ENCODE results near the gene RCSD1.

DNA sequence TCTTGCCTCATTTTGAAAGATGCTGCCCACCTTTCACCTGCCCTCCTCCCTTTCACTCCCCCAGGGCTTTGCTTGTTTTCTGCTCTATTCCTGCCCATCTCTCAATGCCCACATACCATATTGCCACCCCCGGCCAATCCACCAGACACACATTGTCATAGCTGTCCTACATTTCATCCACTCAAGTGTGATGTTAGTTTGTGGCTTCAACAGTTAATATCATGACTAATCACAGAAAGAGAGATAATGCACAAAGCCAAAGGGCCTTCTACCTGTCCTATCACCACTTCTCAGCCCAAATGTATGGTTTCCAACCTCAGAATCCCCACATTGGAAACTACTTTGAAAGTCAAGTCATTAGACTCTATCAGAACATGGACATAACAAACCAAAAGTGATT, 18.0 kb upstream of the RCSD1 start:
- no peak for TF ChIP-seq POLR2A (IDR thresholded peaks at IDR 0.05; ENCODE audit: low read depth, low read length)
- TF ChIP-seq, protein P1, sequence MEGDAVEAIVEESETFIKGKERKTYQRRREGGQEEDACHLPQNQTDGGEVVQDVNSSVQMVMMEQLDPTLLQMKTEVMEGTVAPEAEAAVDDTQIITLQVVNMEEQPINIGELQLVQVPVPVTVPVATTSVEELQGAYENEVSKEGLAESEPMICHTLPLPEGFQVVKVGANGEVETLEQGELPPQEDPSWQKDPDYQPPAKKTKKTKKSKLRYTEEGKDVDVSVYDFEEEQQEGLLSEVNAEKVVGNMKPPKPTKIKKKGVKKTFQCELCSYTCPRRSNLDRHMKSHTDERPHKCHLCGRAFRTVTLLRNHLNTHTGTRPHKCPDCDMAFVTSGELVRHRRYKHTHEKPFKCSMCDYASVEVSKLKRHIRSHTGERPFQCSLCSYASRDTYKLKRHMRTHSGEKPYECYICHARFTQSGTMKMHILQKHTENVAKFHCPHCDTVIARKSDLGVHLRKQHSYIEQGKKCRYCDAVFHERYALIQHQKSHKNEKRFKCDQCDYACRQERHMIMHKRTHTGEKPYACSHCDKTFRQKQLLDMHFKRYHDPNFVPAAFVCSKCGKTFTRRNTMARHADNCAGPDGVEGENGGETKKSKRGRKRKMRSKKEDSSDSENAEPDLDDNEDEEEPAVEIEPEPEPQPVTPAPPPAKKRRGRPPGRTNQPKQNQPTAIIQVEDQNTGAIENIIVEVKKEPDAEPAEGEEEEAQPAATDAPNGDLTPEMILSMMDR (IDR thresholded peaks at IDR 0.05; ENCODE audit: extremely low read depth in 1 of 2, insufficient read depth in 1 of 2, low read depth in 1 of 2, low read length in 2 of 2), result no peak
